Activated CD8-positive, alpha-beta T cell treated with anti-CD3 and anti-CD28 coated beads for 36 hours (primary cell): Measurements from ENCODE around the gene CCDC60. TPM values are rescaled to one million over a fixed set of nuclear protein-coding genes. Genes with fewer than 3 reads are reported as not detected.

Experiments
- ATAC-seq: fragments of 200-7000 bp; cut with Tn5 transposase; one replicate; pipeline ENCODE4 v1.10.0; 2021; ENCODE audit warnings: mild to moderate bottlenecking, moderate library complexity
- CTCF ChIA-PET: fragments of 350-600 bp; sonication (Branson Sonifier 250); formaldehyde crosslinking; loops from one replicate; lab custom pipeline; 2021; ENCODE audit warnings: antibody characterized with exemption; lab: Charles Lee
- POLR2A ChIA-PET: fragments of 350-600 bp; sonication (Branson Sonifier 250); formaldehyde crosslinking; loops from one replicate; lab custom pipeline; 2021; ENCODE audit warnings: antibody characterized with exemption; lab: Charles Lee
- DNase-seq: peaks from one replicate; pipeline ENCODE4 v3.0.0-alpha.2; 2020
- H3K27ac Mint-ChIP-seq: one replicate; pipeline ENCODE4 v1.8.0; 2021; ENCODE audit warnings: mild to moderate bottlenecking, mixed read lengths
- H3K27me3 Mint-ChIP-seq: one replicate; pipeline ENCODE4 v1.8.0; 2021; ENCODE audit warnings: mixed read lengths
- H3K36me3 Mint-ChIP-seq: one replicate; pipeline ENCODE4 v1.8.0; 2021; ENCODE audit warnings: low read depth, mixed read lengths
- H3K4me1 Mint-ChIP-seq: one replicate; pipeline ENCODE4 v1.8.0; 2021; ENCODE audit warnings: low read depth, mixed read lengths
- H3K4me3 Mint-ChIP-seq: one replicate; pipeline ENCODE4 v1.8.0; 2021; ENCODE audit warnings: mild to moderate bottlenecking, moderate library complexity, mixed read lengths
- H3K9me3 Mint-ChIP-seq: one replicate; pipeline ENCODE4 v1.8.0; 2021; ENCODE audit warnings: mixed read lengths
- CTCF ChIP-seq: fragments of 200-600 bp; IDR thresholded peaks from one replicate; pipeline ENCODE4 v1.8.0; 2022; ENCODE audit warnings: antibody characterized with exemption, mild to moderate bottlenecking
- intact Hi-C: fragments of 100-400 bp; cut with micrococcal nuclease; formaldehyde crosslinking; loops from one replicate; pipeline ENCODE4 v1.10.0; 2022
- total RNA-seq, 2 experiments: library from RNA; stranded (reverse); gene quantifications; one replicate each; pipeline ENCODE4 v1.2.3, GENCODE V29; 2021

CCDC60 gene
- total RNA-seq, 2 experiments from 2014 or later = not detected

- peak; percentile 56 for ATAC-seq
- peaks cover 18% of the 10 kb centered on the region for H3K27me3 Mint-ChIP-seq
- CTCF ChIA-PET = interaction anchor here (0.7 kb wide), 1 partner anchor 74 kb away, joined by 3 read pairs; no protein-coding TSS in a partner anchor
- DNase-seq = peak; percentile 18
- H3K9me3 Mint-ChIP-seq = no peaks in the 10 kb centered on the region
- POLR2A ChIA-PET = no interaction called here
- TF ChIP-seq CTCF = no peak
- intact Hi-C loops = no loop called here
- H3K36me3 Mint-ChIP-seq = no peaks in the 10 kb centered on the region
- H3K27ac Mint-ChIP-seq = no peak overlapping the region
- no peaks in the 10 kb centered on the region for H3K4me1 Mint-ChIP-seq
- H3K4me3 Mint-ChIP-seq = no peak overlapping the region
These were observed 243.6 kb downstream of the CCDC60 start for GRCh38 chr12:119578112-119578511.

- H3K27ac Mint-ChIP-seq = no peak overlapping the region
- TF ChIP-seq CTCF = no peak
- H3K9me3 Mint-ChIP-seq = no peaks in the 10 kb centered on the region
- H3K4me1 Mint-ChIP-seq = no peaks in the 10 kb centered on the region
- ChIA-PET POLR2A (no interaction called here), CTCF (no interaction called here)
- DNase-seq = no peak
- H3K27me3 Mint-ChIP-seq = peaks cover 37% of the 10 kb centered on the region
- no peak overlapping the region for H3K4me3 Mint-ChIP-seq
- H3K36me3 Mint-ChIP-seq = no peaks in the 10 kb centered on the region
- ATAC-seq = no peak
- intact Hi-C loops = no loop called here
These were observed 254.6 kb downstream of the CCDC60 start for GRCh38 chr12:119589097-119589496.

GRCh38 chr12:119589634-119590033 is 255.1 kb downstream of the CCDC60 start:
- ChIA-PET CTCF (no interaction called here), POLR2A (no interaction called here)
- DNase-seq (no peak), ATAC-seq (no peak)
- no peak overlapping the region for H3K27ac Mint-ChIP-seq
- no peaks in the 10 kb centered on the region for H3K9me3 Mint-ChIP-seq
- peaks cover 41% of the 10 kb centered on the region for H3K27me3 Mint-ChIP-seq
- no peak for TF ChIP-seq CTCF
- H3K36me3 Mint-ChIP-seq = no peaks in the 10 kb centered on the region
- peaks cover 3% of the 10 kb centered on the region for H3K4me1 Mint-ChIP-seq
- intact Hi-C loops = no loop called here
- H3K4me3 Mint-ChIP-seq = no peak overlapping the region

Other genes starting within 250 kb of the CCDC60 start
- gene HSPB8, start 155.8 kb upstream of the CCDC60 start, total RNA-seq = not detected